NCI-H187 treated with DMSO at 0.1 percent for 48 hours (cell line): ENCODE data around the gene SNAI3.
"Not testable (repeated sequence)": the region's sequence is repeated elsewhere in the genome, so short reads cannot be mapped to it uniquely, and the experiment has no call there.

Experiments used
- DNase-seq: peaks from one replicate; lab custom pipeline; 2025; lab: John Stamatoyannopoulos, UW

Gene SNAI3

DNA sequence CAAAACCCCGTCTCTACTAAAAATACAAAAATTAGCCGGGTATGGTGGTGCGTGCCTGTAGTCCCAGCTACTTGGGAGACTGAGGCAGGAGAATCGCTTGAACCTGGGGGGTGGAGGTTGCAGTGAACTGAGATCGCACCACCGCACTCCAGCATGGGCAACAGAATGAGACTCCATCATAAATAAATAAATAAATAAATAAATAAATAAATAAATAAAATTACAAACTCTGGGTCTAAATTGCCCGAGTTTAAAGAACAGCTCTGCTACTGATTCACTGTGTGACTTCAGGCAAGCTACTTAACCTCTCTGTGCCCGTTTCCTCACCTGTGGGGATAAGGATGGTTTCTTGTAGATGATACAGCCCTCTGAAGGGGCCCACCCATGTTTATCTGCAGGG lies 16.8 kb downstream of the SNAI3 start:
- DNase-seq, result not testable (repeated sequence)

GRCh38 chr16:88667461-88667860 lies 18.8 kb downstream of the SNAI3 start:
- no peak for DNase-seq

- DNase-seq, result no peak
Measured at GRCh38 chr16:88665570-88665969, 20.7 kb downstream of the SNAI3 start.

- DNase-seq, result no peak
Measured at GRCh38 chr16:88665148-88665547, 21.2 kb downstream of the SNAI3 start.

DNA sequence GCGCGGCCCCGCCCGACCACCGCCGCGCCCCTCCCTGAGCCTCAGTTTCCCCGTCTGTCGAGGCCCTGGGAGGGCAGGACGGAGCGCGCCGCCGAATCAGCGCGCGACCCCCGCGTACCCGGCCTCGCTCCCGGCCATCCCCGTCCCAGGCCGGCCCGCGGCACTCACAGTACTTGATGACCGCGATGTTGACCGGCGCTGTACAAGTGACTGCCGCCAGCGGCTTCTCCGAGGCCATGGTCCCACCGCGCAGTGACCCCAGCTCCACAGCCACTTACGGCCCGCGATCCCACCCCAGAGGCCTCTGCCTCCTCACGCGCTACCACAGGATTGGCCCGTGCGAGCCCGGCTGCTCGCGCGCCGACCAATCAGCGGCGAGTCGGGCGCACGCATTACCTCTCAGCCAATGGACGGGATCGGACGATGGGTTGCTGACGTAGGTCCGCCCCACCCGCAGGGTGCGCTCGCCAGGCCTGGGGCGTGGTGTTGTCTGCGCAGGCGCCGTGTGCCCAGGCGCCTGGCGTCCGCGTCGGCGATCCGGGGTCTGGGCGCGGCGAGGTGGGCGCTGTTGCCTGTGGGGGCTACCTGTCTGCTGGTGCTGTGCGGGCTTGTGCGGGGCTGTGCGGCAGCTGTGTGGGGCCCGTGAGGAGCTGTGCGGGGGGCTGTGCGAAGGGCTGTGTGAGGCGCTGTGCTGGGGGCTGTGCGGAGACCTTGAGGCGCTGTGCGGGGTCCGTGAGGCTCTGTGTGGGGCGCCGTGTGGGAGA lies 23.3 kb downstream of the SNAI3 start, which contains the start of gene MVD:
Gene MVD, minus strand, starts transcription at position 249 of the 764 bp plus-strand sequence. Its CDS starts 11 bp downstream, at position 238.
- DNase-seq, result no peak

DNA sequence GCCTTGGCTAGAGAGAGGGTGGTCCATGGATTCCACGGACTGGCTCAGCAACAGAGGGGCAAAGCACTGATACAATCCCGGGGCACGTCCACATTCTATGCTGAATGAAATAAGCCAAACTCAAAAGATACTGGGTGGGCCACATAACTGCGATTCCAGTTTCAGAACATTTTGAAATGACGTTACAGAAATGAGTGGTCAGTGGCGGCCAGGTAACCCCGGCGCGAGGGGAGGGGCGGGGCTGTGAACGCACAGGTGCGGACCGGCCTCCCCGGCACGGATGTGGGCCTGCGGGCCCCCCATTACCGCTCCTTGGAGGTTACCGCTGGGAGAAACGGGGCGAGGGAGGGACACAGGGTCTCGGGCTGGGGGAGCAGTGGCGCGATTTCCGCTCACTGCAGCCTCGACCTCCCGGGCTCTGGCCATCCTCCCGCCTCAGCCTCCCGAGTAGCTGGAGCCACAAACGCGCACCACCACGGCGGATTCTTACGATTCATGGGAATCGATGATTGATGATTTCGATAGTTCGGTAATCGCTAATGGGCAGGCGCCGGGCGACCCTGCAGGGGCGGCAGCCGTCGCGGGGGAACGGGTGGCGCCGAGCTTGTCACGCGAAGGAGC lies 24.0 kb downstream of the SNAI3 start:
- DNase-seq, result no peak

DNA sequence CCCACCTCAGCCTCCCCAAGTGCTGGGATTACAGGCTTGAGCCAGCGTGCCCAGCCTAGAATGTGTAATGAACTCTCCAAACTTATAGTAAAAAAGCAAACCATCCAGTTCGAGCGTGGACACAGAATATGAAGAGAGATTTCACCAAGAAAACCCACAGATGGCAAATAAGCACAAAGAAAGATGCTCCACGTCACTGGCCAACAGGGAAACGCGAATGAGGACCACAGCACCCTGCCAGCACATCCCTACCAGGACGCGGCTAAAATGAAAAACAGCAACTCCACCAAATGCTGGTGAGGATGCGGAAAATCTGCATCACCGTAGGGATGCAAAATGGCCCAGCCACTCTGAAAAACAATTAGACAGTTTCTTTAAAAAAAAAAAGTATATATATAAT lies 24.8 kb downstream of the SNAI3 start:
- DNase-seq, result no peak

DNA sequence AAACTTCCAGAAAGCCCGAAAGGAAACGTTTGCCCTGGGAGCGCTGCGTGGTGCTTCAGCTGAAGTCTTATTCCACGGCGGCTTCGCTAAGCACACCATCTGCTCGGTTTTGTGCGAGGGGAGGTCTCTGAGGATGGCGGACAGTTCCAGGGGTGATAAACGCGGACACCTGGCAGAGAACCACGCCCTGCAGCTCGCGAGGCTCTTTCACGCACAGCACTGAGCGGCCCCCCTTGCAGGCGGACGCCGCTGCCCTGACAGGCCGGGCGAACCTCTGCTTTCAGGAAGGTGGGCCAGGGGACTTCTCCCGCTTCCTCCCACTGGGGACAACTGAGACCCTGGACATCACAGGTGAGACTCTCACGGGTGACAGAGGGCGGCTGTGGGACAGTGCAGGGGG lies 27.1 kb downstream of the SNAI3 start:
- DNase-seq, result no peak

DNA sequence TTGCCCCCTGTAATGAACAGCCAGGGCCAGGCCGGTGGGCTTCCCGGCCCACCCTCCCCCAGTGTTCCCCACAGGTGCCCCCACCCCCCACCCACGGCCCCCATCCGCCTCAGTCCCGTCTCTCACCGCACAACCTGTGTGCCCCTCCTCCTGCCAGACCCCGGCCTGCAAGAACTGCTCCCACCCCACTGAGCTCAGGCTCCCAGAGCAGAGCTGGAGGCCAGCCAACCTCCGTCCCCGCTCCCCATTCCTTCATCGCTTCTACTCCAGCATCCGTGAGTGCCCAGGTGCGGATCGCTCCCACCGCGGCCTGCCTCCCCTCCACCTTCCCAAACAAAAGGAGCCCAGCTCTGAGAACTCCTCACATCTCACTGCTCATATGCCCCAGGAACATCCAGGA lies 27.6 kb downstream of the SNAI3 start:
- no peak for DNase-seq

DNA sequence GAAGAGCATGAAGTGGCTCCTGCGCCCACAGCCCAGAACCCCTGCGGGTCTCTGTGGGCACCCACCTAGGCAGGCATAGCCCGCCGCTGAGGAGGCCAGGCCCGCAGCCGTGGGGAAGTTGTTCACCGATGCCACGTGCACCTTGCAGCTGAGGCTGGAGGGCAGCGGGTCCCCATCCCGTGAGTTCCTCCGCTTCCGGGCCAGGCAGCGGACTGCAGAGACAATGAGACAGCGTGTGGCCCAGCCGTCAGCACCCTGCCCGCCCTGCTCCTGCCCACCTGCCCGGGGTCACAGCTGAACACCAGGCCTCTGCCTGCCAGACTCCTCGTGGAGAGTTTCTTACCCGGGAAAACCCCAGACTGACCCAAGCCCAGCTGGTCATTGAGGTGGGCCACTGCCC lies 28.9 kb downstream of the SNAI3 start:
- DNase-seq, result no peak

DNA sequence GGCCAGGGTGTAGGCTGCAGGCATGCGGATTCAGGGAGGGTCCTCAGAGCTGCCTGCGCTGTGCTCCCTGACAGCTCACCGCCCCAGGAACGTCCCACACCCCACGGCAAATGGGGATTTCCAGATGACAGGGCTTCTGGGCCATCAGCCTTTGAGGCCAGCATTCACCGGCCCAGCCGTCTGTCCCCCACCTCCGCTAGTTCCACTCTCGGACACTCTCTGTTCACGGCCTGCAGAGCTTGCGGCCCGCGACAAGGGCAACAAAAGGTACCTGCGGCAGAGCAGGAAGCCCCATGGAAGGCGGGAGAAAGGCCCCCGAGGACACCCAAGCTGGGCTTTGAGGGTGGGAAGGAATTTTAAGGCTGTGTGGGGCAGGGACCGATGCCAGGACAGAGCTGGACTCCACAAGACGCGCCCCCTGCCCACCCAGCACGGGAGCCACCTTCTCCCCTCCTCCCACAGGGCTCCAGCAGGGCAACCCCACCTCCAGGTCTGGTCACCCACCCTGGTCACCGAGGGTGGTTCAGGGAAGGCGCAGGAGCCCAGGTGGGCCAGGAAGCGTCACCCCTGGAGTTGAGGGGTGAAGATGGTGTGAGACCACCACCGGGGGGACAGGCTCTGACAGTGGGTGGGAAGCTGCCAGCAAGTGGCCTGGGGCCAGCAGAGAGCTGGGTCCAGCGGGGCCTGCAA lies 29.9 kb downstream of the SNAI3 start:
- DNase-seq, result no peak

DNA sequence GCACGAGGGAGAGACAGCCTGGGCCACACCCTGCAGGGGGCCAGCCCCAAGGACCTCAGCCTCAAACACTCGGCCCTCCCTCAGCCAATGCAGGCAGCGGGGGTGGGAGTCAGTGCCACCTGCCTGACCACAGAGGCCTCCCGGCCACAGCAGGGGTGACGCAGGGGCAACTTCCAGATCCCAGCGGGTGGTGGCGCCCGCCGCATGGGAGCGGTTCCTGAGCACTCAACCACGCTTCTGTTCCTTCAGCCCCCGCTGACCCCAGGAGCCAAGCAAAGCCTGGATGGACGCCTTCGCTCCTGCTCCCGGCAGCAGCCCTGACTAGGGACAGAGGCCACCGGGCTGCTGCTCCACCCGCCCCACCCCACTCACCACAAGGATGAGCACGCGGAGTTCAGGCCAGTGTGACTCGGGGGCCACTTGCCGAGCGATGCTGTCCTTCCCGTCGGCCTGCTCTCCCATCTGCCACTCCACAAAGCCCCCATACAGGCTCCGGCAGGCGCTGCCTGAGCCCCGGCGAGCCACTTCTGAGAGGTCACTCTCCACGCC lies 30.5 kb downstream of the SNAI3 start:
- no peak for DNase-seq

DNA sequence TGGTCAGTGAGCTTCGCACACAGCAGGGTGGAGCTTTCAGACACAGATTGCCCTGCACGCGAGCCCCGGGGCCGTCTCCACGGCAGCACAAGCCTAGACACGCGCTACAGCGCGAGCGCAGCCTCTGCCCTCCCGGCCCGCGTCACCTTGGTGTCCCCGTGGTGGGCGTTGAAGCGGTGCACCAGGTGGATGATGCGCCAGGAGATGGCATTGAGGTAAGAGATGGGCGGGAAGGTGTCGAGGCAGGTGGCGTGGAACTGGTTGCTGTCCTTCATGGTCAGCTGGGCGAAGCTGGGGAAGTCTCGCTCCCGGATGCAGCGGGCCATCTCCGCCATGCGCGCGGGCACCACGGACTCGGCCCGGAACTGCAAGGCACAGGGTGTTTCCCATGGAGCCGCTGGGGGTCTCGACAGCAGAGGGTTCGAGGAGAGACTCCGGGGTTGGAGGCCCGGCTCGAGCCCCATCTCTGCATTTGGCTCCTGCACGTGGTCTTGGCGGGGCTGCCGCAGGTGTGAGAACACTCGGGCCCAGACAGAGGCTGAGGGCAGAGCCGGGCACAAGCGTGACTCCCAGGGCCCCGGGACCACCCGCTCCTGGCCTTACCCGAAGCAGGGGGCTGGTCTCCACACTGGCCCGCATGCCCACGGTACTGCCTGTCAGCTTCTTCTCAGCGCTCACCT lies 31.1 kb downstream of the SNAI3 start:
- DNase-seq, result no peak

- no peak for DNase-seq
Measured at GRCh38 chr16:88654363-88655052, 31.8 kb downstream of the SNAI3 start.

DNA sequence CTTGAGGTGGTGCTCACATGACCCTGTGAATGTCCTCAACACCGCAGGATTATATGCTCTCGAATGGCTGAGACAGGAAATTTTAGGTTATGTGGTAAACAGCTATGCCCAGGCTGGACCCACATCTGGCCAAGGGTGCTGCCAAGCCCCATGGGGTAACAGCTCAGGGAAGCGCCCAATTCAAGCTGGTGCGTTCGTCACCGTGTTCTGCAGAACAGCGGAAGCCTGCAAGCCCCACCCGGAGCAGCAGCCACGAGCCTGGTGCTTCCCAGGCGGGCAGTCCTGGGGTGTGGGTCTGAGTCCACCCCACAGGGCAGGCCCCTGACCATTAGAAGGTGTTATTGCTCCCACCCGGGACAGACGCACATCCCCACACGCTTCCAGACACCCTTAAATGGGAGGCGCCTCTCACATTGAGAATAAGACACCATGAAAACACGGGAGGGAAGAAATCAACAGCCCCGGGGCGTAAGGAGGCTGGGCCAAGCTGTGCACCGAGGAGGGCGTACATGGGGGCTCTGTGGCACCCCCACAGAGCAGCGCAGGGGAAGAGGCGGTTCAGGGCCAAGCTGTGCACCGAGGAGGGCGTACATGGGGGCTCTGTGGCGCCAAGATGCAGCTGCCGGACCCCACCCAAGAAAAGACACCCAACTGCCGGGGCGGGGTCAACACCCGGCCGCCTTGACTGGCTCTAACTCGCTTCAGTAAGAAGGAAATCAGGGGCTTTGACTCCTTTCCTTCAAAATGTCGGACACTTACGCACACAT lies 32.5 kb downstream of the SNAI3 start:
- DNase-seq, result no peak

GRCh38 chr16:88653101-88653500 lies 33.2 kb downstream of the SNAI3 start:
- no peak for DNase-seq

DNA sequence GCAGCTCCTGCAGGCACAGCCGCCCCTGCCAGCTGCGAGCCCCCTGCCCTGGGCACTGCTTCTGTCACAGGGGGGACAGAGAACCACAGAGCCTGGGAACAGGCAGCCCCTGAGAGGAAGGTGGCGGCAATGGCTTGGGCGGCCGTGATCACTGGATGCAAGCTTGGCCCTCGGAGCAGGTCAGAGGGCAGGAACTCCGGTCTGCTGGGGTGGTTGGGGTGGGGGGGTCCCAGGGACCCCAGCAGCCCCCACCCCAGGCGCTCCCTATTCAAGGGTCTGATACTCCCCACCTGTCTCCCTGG lies 33.6 kb downstream of the SNAI3 start:
- DNase-seq, result no peak

DNA sequence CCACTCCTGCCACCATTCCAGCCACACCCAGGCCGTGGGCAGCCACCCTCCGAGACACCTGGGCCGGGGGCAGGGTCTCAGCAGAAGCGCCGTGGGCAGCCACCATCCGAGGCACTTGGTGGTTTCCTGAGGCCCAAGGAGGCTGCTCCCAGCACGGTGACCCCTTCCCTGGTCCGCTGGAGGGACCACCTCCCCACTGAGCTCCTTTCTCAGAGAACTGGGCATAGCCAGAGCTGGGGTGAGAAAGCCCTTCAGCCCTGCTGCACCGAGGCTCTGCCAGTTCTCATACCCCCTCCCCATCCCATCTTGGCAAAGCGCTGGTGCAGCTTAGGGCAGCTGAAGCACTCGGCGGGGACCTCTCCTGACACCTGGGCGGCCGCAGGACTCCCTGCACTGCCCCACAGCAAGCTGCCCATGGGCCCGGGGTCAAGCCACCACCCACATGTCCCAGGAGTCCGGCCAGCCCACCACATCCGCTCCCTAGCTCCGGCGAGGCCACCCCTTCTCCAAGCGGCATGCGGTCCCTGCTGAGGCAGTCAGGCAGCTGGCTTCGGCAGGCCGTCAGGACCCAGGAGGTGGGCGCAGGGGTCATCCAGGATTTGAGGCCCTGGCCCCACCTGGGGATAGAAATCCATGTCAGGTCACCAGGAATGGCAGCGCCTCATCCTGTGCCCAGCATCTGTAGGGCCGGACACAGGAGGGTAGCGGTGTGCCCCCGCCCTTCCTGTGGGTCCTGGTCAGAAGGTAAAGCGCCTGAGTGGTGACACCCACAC lies 34.1 kb downstream of the SNAI3 start:
- DNase-seq, result no peak

- no peak for DNase-seq
Measured at GRCh38 chr16:88651276-88651988, 34.9 kb downstream of the SNAI3 start.
